Stimulated activated CD8-positive, alpha-beta memory T cell treated with anti-CD3 and anti-CD28 coated beads, Interleukin-15, amount 100 ng/mL, for 48 hours (primary cell): Measurements from ENCODE around the gene CFI.
A peak's percentile ranks its signal among the peaks of the same experiment; 100 is the strongest.

Source experiments
- DNase-seq, 2 donors: peaks; one replicate each; pipeline ENCODE4 v3.0.0-alpha.2; 2020; ENCODE audit warnings: low read depth in 2 of 2

The CFI gene

GRCh38 chr4:109801895-109802319 is at the start of gene CFI:
CFI (minus strand) TSS chr4:109801999; CDS start chr4:109801971, 28 bp downstream.
- no peak for DNase-seq

- DNase-seq, result no peak
Measured at GRCh38 chr4:109850601-109851000, 48.8 kb upstream of the CFI start.

GRCh38 chr4:109848501-109848900 is 46.7 kb upstream of the CFI start:
- no peak for DNase-seq

- no peak for DNase-seq
Measured at GRCh38 chr4:109847896-109848442, 46.2 kb upstream of the CFI start, which contains the start of gene LRIT3. LRIT3 (plus strand) TSS chr4:109848107; CDS start chr4:109848202, 95 bp downstream.

GRCh38 chr4:109846395-109847098 is 44.7 kb upstream of the CFI start:
- no peak for DNase-seq

- no peak for DNase-seq
Measured at GRCh38 chr4:109836985-109837384, 35.2 kb upstream of the CFI start.

GRCh38 chr4:109833756-109834155 is 32.0 kb upstream of the CFI start:
- no peak for DNase-seq

- DNase-seq, result no peak
Measured at GRCh38 chr4:109827672-109828071, 25.9 kb upstream of the CFI start, which contains the start of gene RRH. RRH (plus strand) TSS chr4:109827972; CDS start chr4:109828028, 56 bp downstream.

- DNase-seq, result no peak
Measured at GRCh38 chr4:109826719-109827118, 24.9 kb upstream of the CFI start.

- no peak for DNase-seq
Measured at GRCh38 chr4:109821185-109821584, 19.4 kb upstream of the CFI start.

- DNase-seq, result no peak
Measured at GRCh38 chr4:109820563-109820962, 18.8 kb upstream of the CFI start.

GRCh38 chr4:109818268-109818667 is 16.5 kb upstream of the CFI start:
- DNase-seq, result no peak

GRCh38 chr4:109816894-109817293 is 15.1 kb upstream of the CFI start:
- DNase-seq, result no peak

GRCh38 chr4:109816082-109816442 is 14.3 kb upstream of the CFI start:
- DNase-seq, result peak; percentile 18 to 33

GRCh38 chr4:109815151-109816081 is 13.6 kb upstream of the CFI start, which contains the start of gene GAR1:
GAR1 (plus strand) TSS chr4:109815762; CDS start chr4:109816165, 403 bp downstream.
- DNase-seq, result peak; percentile 83 to 84

GRCh38 chr4:109811707-109812106 is 9.9 kb upstream of the CFI start:
- no peak for DNase-seq

GRCh38 chr4:109810552-109811387 is 9.0 kb upstream of the CFI start:
- DNase-seq, result no peak

GRCh38 chr4:109809655-109810054 is 7.9 kb upstream of the CFI start:
- no peak for DNase-seq

- no peak for DNase-seq
Measured at GRCh38 chr4:109803924-109804571, 2.2 kb upstream of the CFI start.

- DNase-seq, result no peak
Measured at GRCh38 chr4:109801099-109801789, 555 bp downstream of the CFI start.
